IPS-18c (cell line): ENCODE data around the gene DDX50.
"Not testable (repeated sequence)": the region's sequence is repeated elsewhere in the genome, so short reads cannot be mapped to it uniquely, and the experiment has no call there.

Experiments used
- H3K4me3 ChIP-seq: 2 replicates; pipeline ENCODE4 v1.7.0; 2013; ENCODE audit warnings: low read depth, mild to moderate bottlenecking, low read length, moderate library complexity; ENCODE audit not compliant: insufficient read depth
- H3K9me3 ChIP-seq: one replicate; pipeline ENCODE4 v1.6.1; 2013; ENCODE audit warnings: mild to moderate bottlenecking, low read length, moderate library complexity; ENCODE audit not compliant: control insufficient read depth, insufficient read depth

DDX50 gene

GRCh38 chr10:68957654-68958053 is 56.5 kb downstream of the DDX50 start:
- Histone ChIP-seq H3K4me3 (peak overlapping the region; percentile 86), H3K9me3 (no peaks in the 10 kb centered on the region)

GRCh38 chr10:68959695-68960527 is 58.8 kb downstream of the DDX50 start:
- no peak overlapping the region for H3K4me3 ChIP-seq
- H3K9me3 ChIP-seq: no peaks in the 10 kb centered on the region

- H3K4me3 ChIP-seq: no peak overlapping the region
- H3K9me3 ChIP-seq: no peaks in the 10 kb centered on the region
Measured at GRCh38 chr10:68963151-68963550, 62.0 kb downstream of the DDX50 start.

GRCh38 chr10:68973975-68974374 is 72.9 kb downstream of the DDX50 start:
- Histone ChIP-seq H3K9me3 (no peaks in the 10 kb centered on the region), H3K4me3 (no peak overlapping the region)

GRCh38 chr10:68975936-68976473 is 74.9 kb downstream of the DDX50 start:
- not testable (repeated sequence) for H3K4me3 ChIP-seq, H3K9me3 ChIP-seq

- not testable (repeated sequence) for H3K4me3 ChIP-seq, H3K9me3 ChIP-seq
Measured at GRCh38 chr10:68979738-68980137, 78.6 kb downstream of the DDX50 start.

GRCh38 chr10:68981074-68981473 is 80.0 kb downstream of the DDX50 start:
- H3K9me3 ChIP-seq: no peaks in the 10 kb centered on the region

GRCh38 chr10:68982389-68982788 is 81.3 kb downstream of the DDX50 start:
- Histone ChIP-seq H3K4me3 (no peak overlapping the region), H3K9me3 (no peaks in the 10 kb centered on the region)

More at GRCh38 chr10:68981074-68981473, 80.0 kb downstream of the DDX50 start:
- no peak overlapping the region for H3K4me3 ChIP-seq

GRCh38 chr10:68987611-68988010 is 86.5 kb downstream of the DDX50 start:
- Histone ChIP-seq H3K4me3 (no peak overlapping the region), H3K9me3 (peaks cover 3% of the 10 kb centered on the region)

GRCh38 chr10:68988530-68989316 is 87.6 kb downstream of the DDX50 start, which contains the start of gene KIFBP:
TSS of gene KIFBP (plus strand) at chr10:68988803. CDS start at chr10:68988833, 30 bp downstream.
- Histone ChIP-seq H3K4me3 (peak within 1 kb of the TSS; percentile 99), H3K9me3 (peaks cover 3% of the 10 kb centered on the region)

GRCh38 chr10:68989317-68989990 is 88.3 kb downstream of the DDX50 start:
- H3K4me3 ChIP-seq: peak overlapping the region; percentile 99
- peaks cover 3% of the 10 kb centered on the region for H3K9me3 ChIP-seq

- Histone ChIP-seq H3K4me3 (no peak overlapping the region), H3K9me3 (peaks cover 3% of the 10 kb centered on the region)
Measured at GRCh38 chr10:68992636-68993440, 91.7 kb downstream of the DDX50 start.
